GM04504 (cell line): ENCODE data around the gene PDZD7.

Source experiments
- DNase-seq: peaks from one replicate; pipeline ENCODE4 v3.0.0-alpha.2; 2012; ENCODE audit warnings: low read depth

PDZD7 gene

DNA sequence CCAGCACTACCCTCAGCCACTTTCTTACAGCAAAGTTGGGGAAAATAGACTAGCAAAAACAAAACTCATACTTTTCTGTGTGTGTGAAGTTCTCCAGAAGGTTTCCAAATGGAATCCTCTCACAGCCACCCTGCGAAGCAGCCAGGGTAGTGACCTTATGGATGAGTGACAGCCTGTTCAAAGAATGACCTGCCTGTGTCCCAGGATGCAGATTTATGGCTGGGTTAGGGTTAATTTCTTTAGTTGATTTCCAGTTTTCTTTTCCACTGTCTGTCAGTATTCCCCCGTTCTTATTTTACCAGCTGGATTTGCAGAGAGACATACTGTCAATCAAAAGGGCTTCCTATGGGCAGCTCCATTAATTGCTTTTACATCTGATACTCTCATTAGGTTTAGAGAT is 64.0 kb downstream of the PDZD7 start:
- no peak for DNase-seq

DNA sequence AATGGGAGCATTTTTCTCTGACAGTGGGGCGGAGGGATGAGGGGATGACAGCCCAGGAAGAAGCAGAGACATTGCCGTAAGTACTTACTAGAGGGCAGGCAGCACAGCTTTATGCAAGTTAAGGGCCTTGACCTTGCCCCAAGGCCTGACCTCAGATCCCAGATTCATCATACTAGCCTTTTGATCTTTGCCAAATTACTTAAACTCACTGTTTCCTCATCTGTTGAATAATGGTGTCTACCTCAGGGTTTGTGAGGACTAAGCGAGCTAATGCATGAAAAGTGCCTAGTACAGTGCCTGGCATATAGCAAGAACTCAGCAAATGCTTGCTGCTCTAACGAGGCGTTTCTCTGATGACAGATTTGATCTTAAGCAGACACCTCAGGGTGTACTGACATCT is 65.1 kb downstream of the PDZD7 start:
- DNase-seq, result no peak

- DNase-seq, result no peak
Observed at GRCh38 chr10:100963826-100964225, 67.1 kb downstream of the PDZD7 start.

DNA sequence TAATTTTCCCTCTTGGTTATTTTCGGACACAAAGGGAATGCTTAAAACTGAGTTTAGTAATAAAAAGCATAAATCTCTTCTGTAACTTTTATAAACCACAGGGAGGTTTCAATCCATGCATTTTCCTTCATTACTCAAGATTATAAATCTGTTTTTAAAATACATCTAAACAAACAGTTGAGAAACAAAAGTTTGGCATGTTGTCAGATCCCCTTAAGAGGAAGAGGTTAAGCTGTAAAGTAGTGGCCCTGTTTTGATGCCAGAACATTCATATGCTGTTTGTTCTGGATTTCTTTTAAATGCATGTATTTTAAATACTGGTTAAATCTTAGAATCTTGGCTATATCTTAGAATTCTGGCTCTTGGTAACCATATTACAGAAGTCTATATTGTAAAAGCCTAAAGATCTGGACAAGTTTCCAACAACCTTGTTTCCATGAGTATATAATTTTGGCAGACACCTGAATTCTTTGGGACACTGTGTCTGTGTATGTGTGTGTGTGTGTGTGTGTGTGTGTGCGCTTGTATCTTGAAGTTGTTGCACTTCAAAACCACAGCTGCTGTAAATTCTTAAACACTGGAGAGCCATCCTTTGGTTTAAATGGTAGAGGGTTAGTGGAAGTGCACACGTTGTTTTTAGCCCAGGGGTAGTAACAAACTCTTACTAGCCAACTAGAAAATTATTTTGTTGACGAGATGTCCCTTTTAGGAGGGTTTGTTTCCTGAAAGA is 68.4 kb downstream of the PDZD7 start:
- DNase-seq, result no peak

DNA sequence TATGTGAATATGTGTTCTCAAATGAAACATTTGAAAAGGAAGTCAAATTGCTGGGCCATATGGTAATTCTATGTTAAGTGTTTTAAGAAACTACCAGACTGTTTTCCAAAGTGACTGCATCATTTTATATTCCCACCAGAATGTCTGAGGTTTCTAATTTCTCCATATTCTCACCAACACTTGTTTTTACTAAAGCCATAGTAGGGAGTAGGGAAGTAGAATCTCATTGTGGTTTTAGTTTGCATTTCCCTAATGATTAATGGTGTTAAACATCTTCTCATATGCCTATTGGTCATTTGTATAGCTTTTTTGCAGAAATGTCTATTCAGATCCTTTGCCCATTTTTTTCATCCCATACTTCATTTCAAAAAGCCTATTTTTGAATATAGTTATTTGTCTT is 70.7 kb downstream of the PDZD7 start:
- no peak for DNase-seq
